ENCODE measurements around the gene PCCA.

DNA sequence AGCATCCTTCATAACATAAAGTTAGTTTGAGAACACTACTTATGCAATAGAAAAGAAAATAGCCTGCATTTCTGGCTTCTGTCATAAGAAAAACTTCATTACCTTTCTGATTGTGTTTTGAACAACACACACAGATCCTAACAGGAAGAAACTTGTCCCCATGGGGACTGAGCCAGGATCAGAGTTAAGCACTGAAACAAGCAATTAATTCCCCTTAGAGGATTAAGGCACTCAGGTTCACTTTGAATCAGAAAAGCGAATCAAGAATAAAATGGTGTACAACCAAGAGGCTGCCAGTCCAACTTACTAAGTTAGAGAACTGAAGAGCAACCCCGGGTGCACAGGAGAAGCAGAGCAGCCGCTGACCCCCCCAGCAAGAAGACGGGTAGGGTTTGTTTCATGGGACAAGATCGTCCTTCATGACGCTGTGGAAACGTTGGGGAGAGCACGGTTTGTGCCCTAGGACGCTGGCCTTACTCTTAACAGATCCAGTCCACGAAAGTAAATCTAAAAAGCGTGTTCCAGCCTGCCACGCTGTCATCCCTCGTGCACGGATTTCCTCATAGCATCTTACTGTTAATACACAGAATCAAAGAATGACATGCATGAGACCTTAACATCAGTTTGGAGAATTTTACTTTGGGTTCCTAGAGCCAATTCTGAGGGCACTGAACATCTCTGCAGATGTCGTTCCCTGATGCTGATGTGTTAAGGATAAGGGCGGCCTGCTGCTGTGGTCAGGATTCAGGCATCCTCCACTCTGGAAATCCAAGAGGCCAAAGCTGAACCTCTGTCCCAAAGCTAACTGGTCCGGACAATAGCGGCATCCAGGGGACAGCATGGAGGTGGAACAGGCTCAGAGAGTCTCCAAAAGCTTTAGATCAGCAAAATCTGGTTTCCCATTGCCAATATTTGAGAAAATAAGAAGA, 453.3 kb downstream of the PCCA start:
- TF ChIP-seq, protein P1, sequence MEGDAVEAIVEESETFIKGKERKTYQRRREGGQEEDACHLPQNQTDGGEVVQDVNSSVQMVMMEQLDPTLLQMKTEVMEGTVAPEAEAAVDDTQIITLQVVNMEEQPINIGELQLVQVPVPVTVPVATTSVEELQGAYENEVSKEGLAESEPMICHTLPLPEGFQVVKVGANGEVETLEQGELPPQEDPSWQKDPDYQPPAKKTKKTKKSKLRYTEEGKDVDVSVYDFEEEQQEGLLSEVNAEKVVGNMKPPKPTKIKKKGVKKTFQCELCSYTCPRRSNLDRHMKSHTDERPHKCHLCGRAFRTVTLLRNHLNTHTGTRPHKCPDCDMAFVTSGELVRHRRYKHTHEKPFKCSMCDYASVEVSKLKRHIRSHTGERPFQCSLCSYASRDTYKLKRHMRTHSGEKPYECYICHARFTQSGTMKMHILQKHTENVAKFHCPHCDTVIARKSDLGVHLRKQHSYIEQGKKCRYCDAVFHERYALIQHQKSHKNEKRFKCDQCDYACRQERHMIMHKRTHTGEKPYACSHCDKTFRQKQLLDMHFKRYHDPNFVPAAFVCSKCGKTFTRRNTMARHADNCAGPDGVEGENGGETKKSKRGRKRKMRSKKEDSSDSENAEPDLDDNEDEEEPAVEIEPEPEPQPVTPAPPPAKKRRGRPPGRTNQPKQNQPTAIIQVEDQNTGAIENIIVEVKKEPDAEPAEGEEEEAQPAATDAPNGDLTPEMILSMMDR (IDR thresholded peaks at IDR 0.05): no peak
- no peak for TF ChIP-seq POLR2A (IDR thresholded peaks at IDR 0.05)

All from Peyer's patch (tissue), 4 donors.